ENCODE results near the gene UBE2Z.

GRCh38 chr17:48970865-48971687 is 62.9 kb downstream of the UBE2Z start:
- no peak for TF ChIP-seq POLR2A (IDR thresholded peaks at IDR 0.05; ENCODE audit: low read depth, low read length)
- TF ChIP-seq POLR2AphosphoS5 (IDR thresholded peaks at IDR 0.05; ENCODE audit: low read depth, low read length): no peak
- no peak for TF ChIP-seq TAF1 (IDR thresholded peaks at IDR 0.05; ENCODE audit: low read depth, low read length)
